ENCODE data around the gene MOSMO.
"Not testable (repeated sequence)": the region's sequence is repeated elsewhere in the genome, so short reads cannot be mapped to it uniquely, and the experiment has no call there.

MOSMO gene

GRCh38 chr16:22103441-22103840 is 95.5 kb downstream of the MOSMO start:
- H3K4me3 ChIP-seq (ENCODE audit: low read depth, low read length): no peak overlapping the region
- TF ChIP-seq CTCF (IDR thresholded peaks at IDR 0.05; ENCODE audit: low read depth, low read length): no peak

GRCh38 chr16:22109258-22109898 is 101.5 kb downstream of the MOSMO start:
- H3K4me3 ChIP-seq (ENCODE audit: low read depth, low read length): no peak overlapping the region
- no peak for TF ChIP-seq CTCF (IDR thresholded peaks at IDR 0.05; ENCODE audit: low read depth, low read length)

GRCh38 chr16:22111629-22112028 is 103.7 kb downstream of the MOSMO start:
- H3K4me3 ChIP-seq (ENCODE audit: low read depth, low read length): not testable (repeated sequence)

GRCh38 chr16:22116095-22116700 is 108.3 kb downstream of the MOSMO start:
- no peak for TF ChIP-seq CTCF (IDR thresholded peaks at IDR 0.05; ENCODE audit: low read depth, low read length)
- H3K4me3 ChIP-seq (ENCODE audit: low read depth, low read length): no peak overlapping the region

GRCh38 chr16:22117609-22118008 is 109.7 kb downstream of the MOSMO start:
- no peak overlapping the region for H3K4me3 ChIP-seq (ENCODE audit: low read depth, low read length)
- no peak for TF ChIP-seq CTCF (IDR thresholded peaks at IDR 0.05; ENCODE audit: low read depth, low read length)

GRCh38 chr16:22120440-22120839 is 112.5 kb downstream of the MOSMO start:
- H3K4me3 ChIP-seq (ENCODE audit: low read depth, low read length): no peak overlapping the region
- TF ChIP-seq CTCF (IDR thresholded peaks at IDR 0.05; ENCODE audit: low read depth, low read length): no peak

- no peak for TF ChIP-seq CTCF (IDR thresholded peaks at IDR 0.05; ENCODE audit: low read depth, low read length)
- H3K4me3 ChIP-seq (ENCODE audit: low read depth, low read length): no peak overlapping the region
These were observed 114.3 kb downstream of the MOSMO start for GRCh38 chr16:22122239-22122638.

GRCh38 chr16:22123146-22123545 is 115.2 kb downstream of the MOSMO start:
- no peak for TF ChIP-seq CTCF (IDR thresholded peaks at IDR 0.05; ENCODE audit: low read depth, low read length)

More at GRCh38 chr16:22123146-22123545, 115.2 kb downstream of the MOSMO start:
- no peak overlapping the region for H3K4me3 ChIP-seq (ENCODE audit: low read depth, low read length)
